ENCODE results near the gene IGFL1.

GRCh38 chr19:46216612-46217011, 12.9 kb upstream of the IGFL1 start:
- no peak for TF ChIP-seq CTCF (IDR thresholded peaks at IDR 0.05)
- no peak for TF ChIP-seq POLR2A (IDR thresholded peaks at IDR 0.05)
